IgD-negative memory B cell (primary cell): ENCODE data around the gene KIAA0319L. TPM values are rescaled to one million over a fixed set of nuclear protein-coding genes. Genes with fewer than 3 reads are reported as not detected.
"Not testable (repeated sequence)": the region's sequence is repeated elsewhere in the genome, so short reads cannot be mapped to it uniquely, and the experiment has no call there.

Experiments used
- H3K27ac Mint-ChIP-seq, 3 donors: one replicate each; pipeline ENCODE4 v1.8.0; 2020 to 2022; ENCODE audit warnings: mild to moderate bottlenecking in 3 of 3, mixed read lengths in 3 of 3, moderate library complexity in 1 of 3
- H3K27me3 Mint-ChIP-seq: one replicate; pipeline ENCODE4 v1.8.0; 2021; ENCODE audit warnings: mixed read lengths
- H3K36me3 Mint-ChIP-seq: one replicate; pipeline ENCODE4 v1.8.0; 2020; ENCODE audit warnings: mild to moderate bottlenecking, mixed read lengths
- H3K4me1 Mint-ChIP-seq, 3 donors: one replicate each; pipeline ENCODE4 v1.8.0; 2020 to 2022; ENCODE audit warnings: mixed read lengths in 3 of 3, mild to moderate bottlenecking in 1 of 3
- H3K4me3 Mint-ChIP-seq, 4 donors: one replicate each; pipeline ENCODE4 v1.8.0; 2020 to 2022; ENCODE audit warnings: mild to moderate bottlenecking in 4 of 4, mixed read lengths in 4 of 4, moderate library complexity in 3 of 4
- H3K9me3 Mint-ChIP-seq, 3 donors: one replicate each; pipeline ENCODE4 v1.8.0; 2020 to 2021; ENCODE audit warnings: mixed read lengths in 3 of 3, mild to moderate bottlenecking in 1 of 3
- polyA plus RNA-seq: library from polyadenylated mRNA; unstranded; fragments of 300-500 nt; fragmentation: Illumina TruSeq; gene quantifications from one replicate; pipeline ENCODE4 v1.2.3, GENCODE V29; 2021

Gene KIAA0319L
- polyA plus RNA-seq, 1 donor from 2014 or later = 25.2 TPM

- Mint-ChIP-seq H3K27me3 (no peaks in the 10 kb centered on the region), H3K27ac (peak overlapping the region in 1 of 3 donors; percentile 37), H3K9me3 (peaks cover 0 to 2% (median 0%) of the 10 kb centered on the region in 3 donors), H3K4me3 (no peak overlapping the region), H3K36me3 (peaks cover 9% of the 10 kb centered on the region), H3K4me1 (no peaks in the 10 kb centered on the region)
Measured at GRCh38 chr1:35475856-35476674, 81.1 kb downstream of the KIAA0319L start.

- H3K4me3 Mint-ChIP-seq = no peak overlapping the region
- H3K27ac Mint-ChIP-seq = peak overlapping the region in 1 of 3 donors; percentile 37
- H3K4me1 Mint-ChIP-seq = no peaks in the 10 kb centered on the region
- H3K9me3 Mint-ChIP-seq = peaks cover 0 to 2% (median 0%) of the 10 kb centered on the region in 3 donors
- H3K36me3 Mint-ChIP-seq = peaks cover 9% of the 10 kb centered on the region
- H3K27me3 Mint-ChIP-seq = no peaks in the 10 kb centered on the region
Measured at GRCh38 chr1:35475356-35475755, 81.8 kb downstream of the KIAA0319L start.

GRCh38 chr1:35473216-35473615 is 84.0 kb downstream of the KIAA0319L start:
- H3K9me3 Mint-ChIP-seq, H3K27me3 Mint-ChIP-seq, H3K4me1 Mint-ChIP-seq, H3K27ac Mint-ChIP-seq, H3K4me3 Mint-ChIP-seq: not testable (repeated sequence)
- peaks cover 11% of the 10 kb centered on the region for H3K36me3 Mint-ChIP-seq

- Mint-ChIP-seq H3K36me3 (peaks cover 19% of the 10 kb centered on the region), H3K27ac (no peak overlapping the region)
Measured at GRCh38 chr1:35470977-35471613, 86.1 kb downstream of the KIAA0319L start.

DNA sequence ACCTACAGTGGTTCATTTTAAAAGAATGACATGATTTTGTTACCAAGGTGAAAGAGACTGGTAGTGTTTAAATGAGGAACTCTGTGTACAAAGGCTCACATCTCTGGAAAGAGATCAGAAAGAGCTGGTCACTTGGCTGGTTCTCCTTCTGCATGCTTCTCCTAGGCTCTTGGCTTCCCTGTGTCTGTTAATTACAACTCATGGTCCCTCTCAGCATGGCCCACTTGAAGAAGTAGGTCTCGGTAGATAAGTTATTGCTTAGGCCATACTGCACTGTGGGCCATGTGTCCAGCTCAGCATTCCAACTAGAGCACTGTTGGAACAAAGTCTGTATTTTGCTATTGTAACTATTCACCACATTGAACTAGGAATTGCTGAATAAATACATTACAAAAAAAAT is 91.1 kb downstream of the KIAA0319L start:
- Mint-ChIP-seq H3K36me3 (peaks cover 37% of the 10 kb centered on the region), H3K27ac (no peak overlapping the region), H3K4me3 (no peak overlapping the region), H3K27me3 (no peaks in the 10 kb centered on the region), H3K9me3 (peaks cover 4 to 10% (median 4%) of the 10 kb centered on the region in 3 donors), H3K4me1 (peaks cover 0 to 2% (median 0%) of the 10 kb centered on the region in 3 donors)

More at GRCh38 chr1:35470977-35471613, 86.1 kb downstream of the KIAA0319L start:
- Mint-ChIP-seq H3K9me3 (peaks cover 0 to under 1% (median 0%) of the 10 kb centered on the region in 3 donors), H3K27me3 (no peaks in the 10 kb centered on the region), H3K4me3 (no peak overlapping the region), H3K4me1 (no peaks in the 10 kb centered on the region)

GRCh38 chr1:35463749-35464148 is 93.5 kb downstream of the KIAA0319L start:
- peak overlapping the region in 1 of 4 donors; percentile 34 for H3K4me3 Mint-ChIP-seq
- not testable (repeated sequence) for H3K27ac Mint-ChIP-seq, H3K4me1 Mint-ChIP-seq, H3K9me3 Mint-ChIP-seq, H3K27me3 Mint-ChIP-seq
- peaks cover 37% of the 10 kb centered on the region for H3K36me3 Mint-ChIP-seq

GRCh38 chr1:35463232-35463631 is 94.0 kb downstream of the KIAA0319L start:
- peaks cover 0 to 2% (median 2%) of the 10 kb centered on the region in 3 donors for H3K4me1 Mint-ChIP-seq
- H3K27me3 Mint-ChIP-seq = no peaks in the 10 kb centered on the region
- H3K27ac Mint-ChIP-seq = peak overlapping the region in 1 of 3 donors; percentile 27
- peaks cover 4 to 10% (median 4%) of the 10 kb centered on the region in 3 donors for H3K9me3 Mint-ChIP-seq
- H3K36me3 Mint-ChIP-seq = peaks cover 36% of the 10 kb centered on the region
- H3K4me3 Mint-ChIP-seq = no peak overlapping the region

GRCh38 chr1:35461966-35462651 is 95.1 kb downstream of the KIAA0319L start:
- peak overlapping the region in 1 of 3 donors; percentile 90 for H3K27ac Mint-ChIP-seq
- H3K27me3 Mint-ChIP-seq = no peaks in the 10 kb centered on the region
- no peak overlapping the region for H3K4me3 Mint-ChIP-seq
- H3K9me3 Mint-ChIP-seq = peaks cover 4 to 10% (median 4%) of the 10 kb centered on the region in 3 donors
- H3K4me1 Mint-ChIP-seq = peaks cover 0 to 2% (median 2%) of the 10 kb centered on the region in 3 donors
- peaks cover 28% of the 10 kb centered on the region for H3K36me3 Mint-ChIP-seq

- H3K27ac Mint-ChIP-seq = no peak overlapping the region
- H3K27me3 Mint-ChIP-seq = no peaks in the 10 kb centered on the region
- peaks cover 4 to 7% (median 4%) of the 10 kb centered on the region in 3 donors for H3K9me3 Mint-ChIP-seq
- no peak overlapping the region for H3K4me3 Mint-ChIP-seq
- peaks cover 0 to 2% (median 2%) of the 10 kb centered on the region in 3 donors for H3K4me1 Mint-ChIP-seq
- H3K36me3 Mint-ChIP-seq = peaks cover 26% of the 10 kb centered on the region
Measured at GRCh38 chr1:35460796-35461195, 96.4 kb downstream of the KIAA0319L start.

DNA sequence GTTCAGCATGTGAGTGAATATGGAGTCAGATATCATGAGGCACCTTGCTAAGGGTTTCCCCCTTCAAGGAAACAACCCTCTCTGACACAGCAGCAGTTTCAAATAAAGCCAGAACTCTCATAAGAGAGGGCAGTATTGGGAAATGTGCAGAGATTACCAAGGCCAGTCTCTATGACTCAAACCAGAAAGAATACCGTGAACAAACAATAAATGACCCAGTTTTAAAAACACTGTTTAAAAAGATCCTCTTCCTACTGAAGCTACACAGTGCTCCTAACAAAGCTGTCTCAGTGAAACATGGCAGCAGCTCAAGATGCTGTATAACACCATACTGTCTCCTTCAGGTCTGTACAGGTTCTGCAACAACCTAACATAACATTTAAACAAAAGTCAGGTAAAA is 102.6 kb downstream of the KIAA0319L start:
- no peak overlapping the region for H3K27ac Mint-ChIP-seq
- no peaks in the 10 kb centered on the region for H3K27me3 Mint-ChIP-seq
- no peak overlapping the region for H3K4me3 Mint-ChIP-seq
- H3K9me3 Mint-ChIP-seq = no peaks in the 10 kb centered on the region
- H3K4me1 Mint-ChIP-seq = peaks cover 0 to 2% (median 2%) of the 10 kb centered on the region in 3 donors
- peaks cover 8% of the 10 kb centered on the region for H3K36me3 Mint-ChIP-seq

DNA sequence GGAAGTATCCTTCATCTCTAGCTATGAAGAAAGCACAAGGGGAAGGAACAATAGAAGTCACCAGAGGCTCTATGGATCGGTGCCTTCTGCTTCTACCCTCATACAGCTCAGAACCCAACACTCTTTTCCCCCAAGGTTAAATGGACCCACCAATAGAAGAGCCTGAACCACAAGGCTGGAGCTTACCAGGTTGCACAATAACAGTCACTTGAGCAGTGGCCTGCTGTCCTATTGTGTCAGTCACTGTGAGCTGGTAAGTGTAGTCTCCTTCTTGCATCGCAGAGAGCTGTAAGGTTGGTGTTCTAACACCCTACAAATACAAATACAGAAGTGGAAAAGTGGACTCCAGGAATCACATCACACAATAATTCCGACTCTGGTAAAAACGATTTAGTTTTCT is 103.0 kb downstream of the KIAA0319L start:
- H3K4me1 Mint-ChIP-seq = peaks cover 0 to 2% (median 2%) of the 10 kb centered on the region in 3 donors
- H3K27me3 Mint-ChIP-seq = no peaks in the 10 kb centered on the region
- H3K4me3 Mint-ChIP-seq = no peak overlapping the region
- H3K36me3 Mint-ChIP-seq = peaks cover 8% of the 10 kb centered on the region
- no peak overlapping the region for H3K27ac Mint-ChIP-seq
- no peaks in the 10 kb centered on the region for H3K9me3 Mint-ChIP-seq

GRCh38 chr1:35453031-35453430 is 104.2 kb downstream of the KIAA0319L start:
- H3K4me1 Mint-ChIP-seq = peaks cover 0 to 2% (median 0%) of the 10 kb centered on the region in 3 donors
- no peaks in the 10 kb centered on the region for H3K9me3 Mint-ChIP-seq
- H3K27me3 Mint-ChIP-seq = no peaks in the 10 kb centered on the region
- H3K36me3 Mint-ChIP-seq = peaks cover 6% of the 10 kb centered on the region
- no peak overlapping the region for H3K4me3 Mint-ChIP-seq
- no peak overlapping the region for H3K27ac Mint-ChIP-seq

GRCh38 chr1:35452106-35452774 is 105.0 kb downstream of the KIAA0319L start:
- no peak overlapping the region for H3K4me3 Mint-ChIP-seq
- H3K4me1 Mint-ChIP-seq = peaks cover 0 to 2% (median 0%) of the 10 kb centered on the region in 3 donors
- peaks cover 6% of the 10 kb centered on the region for H3K36me3 Mint-ChIP-seq
- no peaks in the 10 kb centered on the region for H3K27me3 Mint-ChIP-seq
- H3K27ac Mint-ChIP-seq = peak overlapping the region in 2 of 3 donors; percentile 34 to 75
- no peaks in the 10 kb centered on the region for H3K9me3 Mint-ChIP-seq

DNA sequence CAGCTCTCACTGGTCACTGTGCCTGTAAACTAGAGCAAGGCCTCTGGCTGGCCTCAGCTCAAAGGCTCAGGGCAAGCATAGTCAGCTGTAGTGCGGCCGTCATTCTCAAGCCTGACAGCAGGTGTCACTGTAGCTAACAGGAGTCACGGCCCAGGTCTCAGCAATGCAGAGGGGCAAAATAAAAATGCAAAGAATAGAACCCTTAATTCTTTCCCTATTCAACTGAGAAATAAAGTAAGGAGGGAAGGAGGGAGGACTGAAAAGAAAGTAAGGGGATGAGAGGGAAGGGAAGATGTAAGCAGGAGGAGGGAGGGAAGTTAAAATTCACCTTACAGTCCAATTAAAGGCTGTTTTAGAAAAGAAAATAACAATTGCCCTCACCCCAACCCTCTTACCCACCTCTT is 106.1 kb downstream of the KIAA0319L start:
- Mint-ChIP-seq H3K27ac (peak overlapping the region in 1 of 3 donors; percentile 8), H3K4me3 (no peak overlapping the region), H3K36me3 (peaks cover 5% of the 10 kb centered on the region), H3K4me1 (peaks cover 0 to 2% (median 0%) of the 10 kb centered on the region in 3 donors), H3K27me3 (no peaks in the 10 kb centered on the region), H3K9me3 (no peaks in the 10 kb centered on the region)
